HUES6 (cell line): ENCODE data around the gene FAM210B.
"Not testable (repeated sequence)": the region's sequence is repeated elsewhere in the genome, so short reads cannot be mapped to it uniquely, and the experiment has no call there.

Source experiments
- H3K27ac ChIP-seq: 2 replicates; pipeline ENCODE4 v1.7.0; 2013; ENCODE audit warnings: low read depth, mild to moderate bottlenecking, low read length, inconsistent platforms
- H3K27me3 ChIP-seq: 2 replicates; pipeline ENCODE4 v1.6.1; 2013; ENCODE audit warnings: low read length; ENCODE audit not compliant: control insufficient read depth, insufficient read depth
- H3K36me3 ChIP-seq: 2 replicates; pipeline ENCODE4 v1.6.1; 2013; ENCODE audit warnings: low read length; ENCODE audit not compliant: control insufficient read depth, insufficient read depth
- H3K4me1 ChIP-seq: 2 replicates; pipeline ENCODE4 v1.6.1; 2013; ENCODE audit warnings: low read length; ENCODE audit not compliant: control insufficient read depth, insufficient read depth
- H3K4me3 ChIP-seq: 2 replicates; pipeline ENCODE4 v1.5.1; 2013; ENCODE audit warnings: low read depth, low read length
- H3K9ac ChIP-seq: one replicate; pipeline ENCODE4 v1.6.1; 2013; ENCODE audit warnings: mild to moderate bottlenecking, low read length
- H3K9me3 ChIP-seq: 2 replicates; pipeline ENCODE4 v1.6.1; 2013; ENCODE audit warnings: low read depth, low read length; ENCODE audit not compliant: control insufficient read depth, insufficient read depth

Gene FAM210B, protein sequence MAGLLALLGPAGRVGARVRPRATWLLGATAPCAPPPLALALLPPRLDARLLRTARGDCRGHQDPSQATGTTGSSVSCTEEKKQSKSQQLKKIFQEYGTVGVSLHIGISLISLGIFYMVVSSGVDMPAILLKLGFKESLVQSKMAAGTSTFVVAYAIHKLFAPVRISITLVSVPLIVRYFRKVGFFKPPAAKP

DNA sequence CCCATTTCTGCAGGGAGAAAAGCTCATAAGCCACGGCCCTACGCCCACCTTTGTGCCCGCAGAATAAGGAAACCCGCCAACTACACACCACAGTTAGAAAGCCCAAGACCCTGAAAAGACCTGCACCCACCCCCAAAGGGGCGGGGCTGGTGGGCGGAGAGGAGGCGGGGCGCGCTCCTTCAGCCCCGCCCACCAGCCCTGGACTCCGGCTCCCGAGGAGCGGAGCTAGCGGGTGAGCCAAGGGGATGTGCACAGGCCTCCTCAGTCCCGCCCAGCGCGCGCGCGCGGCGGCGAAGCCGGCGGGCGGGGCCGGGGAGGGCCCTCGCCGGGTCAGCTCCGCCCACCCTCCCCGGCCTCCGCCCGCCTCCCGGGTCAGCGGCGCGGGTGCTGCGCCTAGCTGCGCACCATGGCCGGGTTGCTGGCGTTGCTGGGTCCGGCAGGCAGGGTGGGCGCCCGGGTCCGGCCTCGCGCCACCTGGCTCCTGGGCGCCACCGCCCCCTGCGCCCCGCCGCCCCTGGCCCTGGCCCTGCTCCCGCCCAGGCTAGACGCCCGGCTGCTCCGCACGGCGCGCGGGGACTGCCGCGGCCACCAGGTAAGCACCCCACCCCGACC, at the start of gene FAM210B:
TSS of gene FAM210B (plus strand) at position 375 of the 612 bp plus-strand sequence. CDS start at position 407, 32 bp downstream.
- Histone ChIP-seq H3K9me3 (no peaks in the 10 kb centered on the region), H3K9ac (peak within 1 kb of the TSS; percentile 54), H3K27ac (no peak within 1 kb of the TSS), H3K4me1 (peaks cover 15% of the 10 kb centered on the region), H3K27me3 (no peaks in the 10 kb centered on the region; the same call in 1 of the 2 replicates), H3K36me3 (no peaks in the 10 kb centered on the region), H3K4me3 (peak within 1 kb of the TSS; percentile 97)

- no peaks in the 10 kb centered on the region for H3K36me3 ChIP-seq
- H3K4me1 ChIP-seq = no peaks in the 10 kb centered on the region
- peaks cover 4% of the 10 kb centered on the region for H3K9me3 ChIP-seq
- no peaks in the 10 kb centered on the region for H3K27me3 ChIP-seq
- H3K27ac ChIP-seq = no peak overlapping the region
- H3K9ac ChIP-seq = no peak overlapping the region
- no peak overlapping the region for H3K4me3 ChIP-seq
These were observed 42.7 kb upstream of the FAM210B start for GRCh38 chr20:56316051-56316450.

DNA sequence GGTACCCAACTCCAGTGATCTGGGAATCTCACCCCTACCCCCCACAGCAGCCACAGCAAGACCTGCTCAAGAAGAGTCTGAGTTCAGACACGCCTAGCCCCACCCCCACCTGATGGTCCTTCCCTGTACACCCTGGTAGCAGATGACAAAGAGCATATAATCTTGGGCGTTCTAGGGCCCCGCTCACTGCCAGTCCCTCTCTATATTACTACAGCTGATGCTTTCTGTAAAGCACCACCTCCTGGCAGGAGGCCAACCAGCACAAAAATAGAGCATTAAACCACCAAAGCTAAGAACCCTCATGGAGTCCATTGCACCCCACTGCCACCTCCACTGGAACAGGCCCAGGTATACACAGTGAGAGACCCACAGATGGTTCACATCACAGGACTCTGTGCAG, 42.3 kb upstream of the FAM210B start:
- Histone ChIP-seq H3K9ac (no peak overlapping the region), H3K9me3 (peaks cover 4% of the 10 kb centered on the region), H3K27me3 (no peaks in the 10 kb centered on the region), H3K36me3 (no peaks in the 10 kb centered on the region), H3K4me1 (no peaks in the 10 kb centered on the region), H3K4me3 (no peak overlapping the region), H3K27ac (no peak overlapping the region)

- Histone ChIP-seq H3K4me1 (no peaks in the 10 kb centered on the region), H3K9ac (no peak overlapping the region), H3K27me3 (peaks cover 21% of the 10 kb centered on the region; the same call in 1 of the 2 replicates), H3K36me3 (no peaks in the 10 kb centered on the region), H3K27ac (no peak overlapping the region), H3K9me3 (no peaks in the 10 kb centered on the region), H3K4me3 (no peak overlapping the region)
These were observed 36.1 kb upstream of the FAM210B start for GRCh38 chr20:56322681-56323080.

- Histone ChIP-seq H3K9me3 (no peaks in the 10 kb centered on the region), H3K27me3 (peaks cover 21% of the 10 kb centered on the region; the same call in 1 of the 2 replicates)
These were observed 35.6 kb upstream of the FAM210B start for GRCh38 chr20:56323206-56323605.

GRCh38 chr20:56323656-56324055, 35.1 kb upstream of the FAM210B start:
- Histone ChIP-seq H3K4me3 (no peak overlapping the region), H3K36me3 (no peaks in the 10 kb centered on the region), H3K27ac (no peak overlapping the region), H3K27me3 (peaks cover 21% of the 10 kb centered on the region; the same call in 1 of the 2 replicates), H3K4me1 (no peaks in the 10 kb centered on the region), H3K9ac (no peak overlapping the region), H3K9me3 (no peaks in the 10 kb centered on the region)

More at GRCh38 chr20:56323206-56323605, 35.6 kb upstream of the FAM210B start:
- no peak overlapping the region for H3K27ac ChIP-seq
- no peaks in the 10 kb centered on the region for H3K36me3 ChIP-seq
- no peak overlapping the region for H3K9ac ChIP-seq
- no peak overlapping the region for H3K4me3 ChIP-seq
- no peaks in the 10 kb centered on the region for H3K4me1 ChIP-seq

- no peak overlapping the region for H3K27ac ChIP-seq
- H3K4me1 ChIP-seq = no peaks in the 10 kb centered on the region
- H3K4me3 ChIP-seq = no peak overlapping the region
- no peak overlapping the region for H3K9ac ChIP-seq
- no peaks in the 10 kb centered on the region for H3K36me3 ChIP-seq
- H3K27me3 ChIP-seq = peaks cover 21% of the 10 kb centered on the region; the same call in 1 of the 2 replicates
- H3K9me3 ChIP-seq = no peaks in the 10 kb centered on the region
These were observed 34.0 kb upstream of the FAM210B start for GRCh38 chr20:56324806-56325205.

DNA sequence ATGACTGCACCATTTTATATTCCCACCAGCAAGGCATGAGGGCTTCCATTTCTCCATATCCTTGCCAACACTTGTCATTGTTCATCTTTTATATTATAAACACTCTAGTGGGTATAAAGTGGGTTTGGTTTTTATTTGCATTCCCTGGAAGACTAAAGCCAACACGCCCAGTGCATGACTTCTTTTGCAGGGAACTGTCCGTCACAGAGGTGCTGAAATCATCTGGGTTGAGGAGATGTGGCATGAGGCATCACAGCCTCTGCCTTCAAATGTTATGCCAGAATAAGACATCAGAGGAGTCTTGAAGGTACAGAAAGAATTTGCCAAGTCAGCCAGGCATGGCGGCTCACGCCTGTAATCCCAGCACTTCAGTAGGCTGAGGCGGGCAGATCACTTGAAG, 29.9 kb upstream of the FAM210B start:
- H3K27me3 ChIP-seq = peaks cover 12% of the 10 kb centered on the region; the same call in 1 of the 2 replicates
- no peak overlapping the region for H3K27ac ChIP-seq
- H3K4me3 ChIP-seq = no peak overlapping the region
- peaks cover 8% of the 10 kb centered on the region for H3K9me3 ChIP-seq
- no peak overlapping the region for H3K9ac ChIP-seq
- H3K36me3 ChIP-seq = no peaks in the 10 kb centered on the region
- H3K4me1 ChIP-seq = no peaks in the 10 kb centered on the region

DNA sequence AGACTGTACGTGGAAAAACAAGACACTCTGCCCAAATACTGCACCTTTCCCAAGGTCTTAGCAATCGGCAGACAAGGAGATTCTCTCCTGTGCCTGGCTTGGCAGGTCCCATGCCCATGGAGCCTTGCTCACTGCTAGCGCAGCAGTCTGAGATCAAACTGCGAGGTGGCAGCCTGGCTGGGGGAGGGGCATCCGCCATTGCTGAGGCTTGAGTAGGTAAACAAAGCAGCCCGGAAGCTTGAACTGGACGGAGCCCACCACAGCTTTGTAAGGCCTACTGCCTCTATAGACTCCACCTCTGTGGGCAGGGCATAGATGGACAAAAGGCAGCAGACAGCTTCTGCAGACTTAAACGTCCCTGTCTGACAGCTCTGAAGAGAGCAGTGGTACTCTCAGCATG, 22.1 kb upstream of the FAM210B start:
- not testable (repeated sequence) for H3K27ac ChIP-seq, H3K9ac ChIP-seq, H3K4me1 ChIP-seq, H3K27me3 ChIP-seq, H3K4me3 ChIP-seq, H3K36me3 ChIP-seq
- H3K9me3 ChIP-seq = peaks cover 18% of the 10 kb centered on the region

GRCh38 chr20:56342783-56343182, 16.0 kb upstream of the FAM210B start:
- no peaks in the 10 kb centered on the region for H3K36me3 ChIP-seq
- H3K27ac ChIP-seq = no peak overlapping the region
- peaks cover 8% of the 10 kb centered on the region for H3K4me1 ChIP-seq
- H3K4me3 ChIP-seq = no peak overlapping the region
- no peak overlapping the region for H3K9ac ChIP-seq
- peaks cover 47% of the 10 kb centered on the region for H3K27me3 ChIP-seq
- H3K9me3 ChIP-seq = no peaks in the 10 kb centered on the region

- Histone ChIP-seq H3K9me3 (no peaks in the 10 kb centered on the region), H3K4me1 (peaks cover 19% of the 10 kb centered on the region), H3K27me3 (peaks cover 47% of the 10 kb centered on the region), H3K27ac (no peak overlapping the region), H3K9ac (no peak overlapping the region), H3K4me3 (peak overlapping the region; percentile 63), H3K36me3 (no peaks in the 10 kb centered on the region)
These were observed 14.9 kb upstream of the FAM210B start for GRCh38 chr20:56343861-56344381.
